Measurements from ENCODE around the gene ATP9B. TPM values are rescaled to one million over a fixed set of nuclear protein-coding genes. Genes with fewer than 3 reads are reported as not detected.

Gene ATP9B
- total RNA-seq, 1 donor from 2014 or later = 28.5 TPM

DNA sequence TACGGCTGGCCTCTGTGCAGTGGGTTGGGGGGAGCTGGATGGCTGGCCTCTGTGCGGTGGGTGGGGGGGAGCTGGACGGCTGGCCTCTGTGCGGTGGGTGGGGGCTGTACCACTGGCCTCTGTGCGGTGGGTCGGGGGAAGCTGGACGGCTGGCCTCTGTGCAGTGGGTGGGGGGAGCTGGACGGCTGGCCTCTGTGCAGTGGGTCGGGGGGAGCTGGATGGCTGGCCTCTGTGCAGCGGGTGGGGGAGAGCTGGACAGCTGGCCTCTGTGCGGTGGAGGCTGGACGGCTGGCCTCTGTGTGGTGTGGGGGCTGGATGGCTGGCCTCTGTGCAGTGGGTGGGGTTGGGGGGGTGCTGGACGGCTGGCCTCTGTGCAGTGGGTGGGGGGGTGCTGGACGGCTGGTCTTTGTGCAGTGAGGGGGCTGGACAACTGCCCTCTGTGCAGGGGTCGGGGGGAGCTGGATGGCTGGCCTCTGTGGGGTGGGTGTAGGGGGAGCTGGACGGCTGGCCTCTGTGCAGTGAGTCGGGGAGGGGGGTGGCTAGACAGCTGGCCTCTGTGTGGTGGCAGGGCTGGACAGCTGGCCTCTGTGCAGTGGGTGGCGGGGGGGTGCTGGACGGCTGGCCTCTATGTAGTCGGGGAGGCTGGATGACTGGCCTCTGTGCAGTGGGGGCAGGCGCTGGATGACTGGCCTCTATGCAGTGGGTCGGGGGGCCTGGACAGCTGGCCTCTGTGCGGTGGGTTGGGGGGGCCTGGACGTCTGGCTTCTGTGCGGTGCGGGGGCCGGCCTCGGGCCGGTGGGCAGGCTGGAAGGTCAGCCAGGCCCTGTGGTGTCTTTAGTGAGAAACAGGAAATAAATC, 358.4 kb downstream of the ATP9B start:
- DNase-seq (ENCODE audit: low spot score) = no peak

Other genes with a start within 250 kb of the ATP9B start
- 0.17 TPM for gene SALL3, start 89.6 kb upstream of the ATP9B start, total RNA-seq

Measured in mucosa of gallbladder (tissue), 1 donor.